MV-4-11 (cell line): Measurements from ENCODE around the gene MRFAP1L1.

Experiments used
- DNase-seq: peaks from one replicate; lab custom pipeline; 2025; lab: John Stamatoyannopoulos, UW

The MRFAP1L1 gene

DNA sequence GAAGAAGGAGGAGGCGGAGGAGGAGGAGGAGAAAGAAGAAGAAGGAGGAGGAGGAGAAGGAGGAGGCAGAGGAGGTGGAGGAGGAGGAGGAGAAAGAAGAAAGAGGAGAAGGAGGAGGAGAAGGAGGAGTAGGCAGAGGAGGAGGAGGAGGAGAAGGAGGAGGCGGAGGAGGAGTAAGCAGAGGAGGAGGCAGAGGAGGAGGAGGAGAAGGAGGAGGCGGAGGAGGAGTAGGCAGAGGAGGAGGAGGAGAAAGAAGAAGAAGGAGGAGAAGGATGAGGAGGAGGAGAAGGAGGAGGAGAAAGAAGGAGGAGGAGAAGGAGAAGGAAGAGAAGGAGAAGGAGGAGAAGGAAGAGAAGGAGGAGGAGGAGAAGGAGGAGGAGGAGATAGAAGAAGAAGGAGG is 49.2 kb downstream of the MRFAP1L1 start:
- no peak for DNase-seq

DNA sequence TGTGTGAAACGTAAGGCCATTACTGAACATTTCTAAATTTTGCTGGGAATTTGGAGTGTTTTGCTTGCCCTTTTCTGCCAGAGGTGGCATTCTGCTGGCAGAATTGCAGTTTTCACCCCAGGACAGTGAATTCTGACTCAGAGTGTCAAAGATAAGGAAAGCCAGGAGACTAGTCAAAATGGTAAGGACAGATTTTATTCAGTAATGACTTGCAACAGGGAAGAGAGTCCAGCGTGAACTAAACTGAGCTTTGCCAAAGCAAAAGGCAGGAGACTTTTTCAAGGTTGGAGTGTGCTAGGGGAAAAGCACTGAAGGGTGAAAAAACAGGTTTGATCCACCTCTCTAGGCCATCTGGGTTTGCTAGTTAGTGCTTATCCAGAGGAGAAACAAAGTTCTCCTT is 49.8 kb downstream of the MRFAP1L1 start:
- no peak for DNase-seq

DNA sequence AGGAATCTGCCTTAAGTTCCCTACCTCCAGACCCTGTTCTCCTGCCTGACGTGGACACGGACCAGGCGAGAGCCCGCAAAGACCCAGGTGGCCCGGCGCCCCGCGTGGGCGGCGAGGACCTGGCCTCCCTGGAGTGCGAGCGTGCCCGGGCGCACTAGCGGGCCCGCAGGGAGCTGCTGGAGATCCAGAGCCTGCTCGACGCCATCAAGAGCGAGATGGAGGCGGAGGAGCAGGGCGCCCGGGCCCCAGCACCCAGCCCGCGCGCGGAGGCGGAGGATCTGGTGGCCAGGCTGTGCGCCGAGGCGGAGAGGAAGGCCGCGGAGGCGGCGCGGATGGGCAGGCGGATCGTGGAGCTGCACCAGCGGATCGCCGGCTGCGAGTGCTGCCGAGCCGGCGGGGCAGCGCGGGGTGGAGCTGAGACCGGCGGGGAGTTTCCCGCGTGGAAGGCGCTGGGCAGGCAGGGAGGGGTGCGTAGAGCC is 51.0 kb downstream of the MRFAP1L1 start:
- no peak for DNase-seq

DNA sequence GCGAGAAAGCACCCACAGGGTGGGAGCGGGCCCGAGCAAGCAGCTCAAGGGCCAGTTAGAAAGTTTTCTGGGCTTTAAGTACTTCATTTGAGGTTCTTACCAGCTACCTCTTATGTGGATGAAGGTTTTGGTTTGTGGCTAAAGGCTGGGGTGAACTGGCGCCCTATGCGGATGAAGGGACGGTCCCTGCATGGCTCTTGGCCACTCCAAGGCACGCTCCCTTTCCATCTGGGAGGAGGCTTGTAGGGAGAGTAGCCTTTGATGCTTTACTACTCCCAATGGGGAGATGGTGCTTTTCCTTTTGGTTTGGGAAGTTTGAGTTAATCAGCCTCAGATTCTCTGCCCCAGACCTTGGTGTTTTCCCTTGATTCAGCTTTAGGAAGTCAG is 51.5 kb downstream of the MRFAP1L1 start:
- DNase-seq = no peak
